Epidermal melanocyte (primary cell): Measurements from ENCODE around the gene FAM83E.
"Not testable (repeated sequence)": the region's sequence is repeated elsewhere in the genome, so short reads cannot be mapped to it uniquely, and the experiment has no call there.

Experiments used
- DNase-seq: peaks from one replicate; pipeline ENCODE4 v3.0.0; 2011; ENCODE audit warnings: low spot score; ENCODE audit not compliant: insufficient read length

The FAM83E gene

DNA sequence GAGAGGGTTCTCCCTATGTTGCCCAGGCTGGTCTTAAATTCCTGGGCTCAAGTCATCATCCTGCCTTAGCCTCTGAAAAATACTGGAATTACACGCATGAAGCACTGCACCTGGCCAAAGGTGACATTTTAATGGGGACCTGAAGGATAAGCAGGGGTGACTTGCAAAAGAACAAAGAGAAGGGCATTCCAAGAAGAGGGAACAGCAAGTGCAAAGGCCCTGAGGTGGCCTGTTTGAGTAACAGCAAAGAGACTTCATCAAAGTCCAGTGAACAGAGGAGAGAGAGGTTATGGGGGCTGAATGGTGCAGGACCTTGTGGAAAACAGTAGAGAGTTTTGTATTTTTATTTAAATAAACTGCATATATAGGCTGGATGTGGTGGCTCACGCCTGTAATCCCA, 27.0 kb upstream of the FAM83E start:
- no peak for DNase-seq

GRCh38 chr19:48639483-48640375, 24.9 kb upstream of the FAM83E start:
- no peak for DNase-seq

DNA sequence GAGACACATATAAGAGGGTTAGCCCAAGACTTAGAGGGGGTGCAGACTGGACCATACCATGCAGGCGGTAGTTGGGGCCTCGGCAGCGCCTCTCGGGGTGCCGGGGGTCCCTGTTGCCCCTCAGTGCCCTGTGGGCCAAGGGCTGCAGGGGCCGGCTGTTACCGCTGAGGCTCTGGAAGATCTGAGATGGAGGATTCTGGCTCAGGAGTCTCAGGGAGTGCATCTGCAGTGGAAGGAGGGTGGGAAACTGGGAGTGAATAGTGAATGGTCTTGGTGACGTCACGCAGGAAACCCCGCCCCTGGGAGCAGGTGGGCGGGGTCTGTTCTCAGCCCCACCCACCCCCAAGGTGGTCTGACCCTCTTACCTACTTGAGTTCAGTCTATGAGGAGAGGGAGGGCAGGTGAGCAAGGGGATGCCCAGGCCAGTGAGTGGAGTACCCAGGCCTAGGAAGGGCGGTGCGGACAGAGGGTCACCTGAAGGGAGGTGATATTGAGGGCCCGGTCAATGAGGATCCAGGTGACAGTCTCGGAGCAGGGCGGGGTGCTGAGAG, 24.0 kb upstream of the FAM83E start:
- no peak for DNase-seq

GRCh38 chr19:48637948-48638830, 23.3 kb upstream of the FAM83E start:
- DNase-seq, result peak; percentile 93

GRCh38 chr19:48637449-48637947, 22.6 kb upstream of the FAM83E start:
- DNase-seq, result peak; percentile 99

GRCh38 chr19:48636859-48637448, 22.1 kb upstream of the FAM83E start, which contains the start of gene DBP:
DBP (minus strand) TSS chr19:48637379; CDS start chr19:48636994, 385 bp downstream.
- DNase-seq, result no peak

- no peak for DNase-seq
Measured at GRCh38 chr19:48635966-48636858, 21.3 kb upstream of the FAM83E start.

DNA sequence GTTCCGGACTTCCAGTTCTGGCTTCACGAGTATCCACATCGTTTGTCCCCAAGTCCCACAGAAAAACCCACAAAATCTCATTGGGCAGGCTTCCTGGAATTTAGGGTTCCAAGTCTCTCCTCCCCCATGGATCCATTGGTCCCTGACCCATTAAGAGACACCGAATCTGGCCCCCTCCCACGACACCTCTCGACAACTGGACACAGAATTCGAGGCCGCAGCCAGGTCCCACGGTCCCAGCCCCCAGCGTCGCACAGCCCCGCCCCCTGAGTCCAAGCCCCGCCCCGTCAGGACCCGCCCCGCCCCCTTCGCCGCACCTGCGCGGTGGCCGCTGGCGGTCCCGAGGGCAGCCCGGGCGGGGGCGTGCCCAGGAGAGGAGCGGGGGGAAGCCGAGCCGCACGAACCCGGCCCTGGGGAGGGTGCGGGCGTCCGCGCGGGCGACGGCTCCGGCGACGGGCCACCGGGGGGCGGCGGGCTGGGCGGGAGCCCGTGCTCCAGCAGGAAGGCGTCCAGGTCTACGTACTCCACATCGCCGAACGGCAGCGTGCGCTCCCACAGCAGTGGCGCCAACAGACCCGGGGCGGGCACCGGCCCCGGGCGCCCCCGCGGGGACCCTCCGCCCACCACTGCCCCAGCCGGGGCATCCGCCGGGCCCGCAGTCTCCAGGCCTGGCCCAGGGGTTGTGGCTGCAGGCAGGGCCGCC, 20.5 kb upstream of the FAM83E start:
- no peak for DNase-seq

- DNase-seq, result peak; percentile 90
Measured at GRCh38 chr19:48634424-48635262, 19.8 kb upstream of the FAM83E start.

- no peak for DNase-seq
Measured at GRCh38 chr19:48634036-48634342, 19.1 kb upstream of the FAM83E start.

DNA sequence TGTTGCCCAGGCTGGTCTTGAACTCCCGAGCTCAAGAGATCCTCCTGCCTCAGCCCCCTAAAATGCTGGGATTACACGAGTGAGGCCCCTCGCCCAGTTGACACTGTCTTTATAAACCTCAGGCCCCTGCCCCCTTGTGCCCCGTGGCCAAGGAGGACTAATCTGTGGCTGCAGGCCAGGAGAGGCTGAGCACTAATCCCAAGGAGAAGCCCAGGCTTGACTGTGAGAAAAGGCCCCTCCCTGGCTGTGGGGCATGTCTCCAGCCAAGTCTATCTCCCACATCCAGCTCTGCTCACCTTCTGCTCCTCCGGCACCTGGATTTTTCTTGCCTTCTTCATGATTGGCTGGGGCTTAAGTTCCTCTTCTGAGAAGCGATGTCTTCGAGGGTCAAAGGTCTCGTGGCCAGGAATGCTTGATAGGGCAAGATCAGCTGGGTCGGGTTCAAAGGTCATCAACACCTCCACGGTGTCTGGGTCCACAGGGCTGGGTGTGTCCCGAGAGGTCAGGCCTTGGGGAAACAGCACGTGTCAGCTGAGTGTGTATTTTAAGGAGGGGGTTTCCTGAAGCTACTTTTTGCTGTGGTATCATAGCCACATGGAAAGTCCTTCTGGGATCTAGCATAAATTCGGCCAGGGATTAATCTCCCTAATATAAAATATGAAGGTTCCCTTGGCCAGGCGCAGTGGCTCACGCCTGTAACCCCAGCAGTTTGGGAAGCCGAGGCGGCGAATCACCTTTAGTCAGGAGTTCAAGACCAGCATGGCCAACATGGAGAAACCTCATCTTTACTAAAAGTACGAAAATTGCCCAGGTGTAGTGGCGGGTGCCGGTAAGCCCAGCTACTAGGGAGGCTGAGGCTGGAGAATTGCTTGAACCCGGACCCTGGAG, 18.5 kb upstream of the FAM83E start:
- no peak for DNase-seq

GRCh38 chr19:48632692-48633147, 17.8 kb upstream of the FAM83E start:
- DNase-seq, result peak; percentile 2

DNA sequence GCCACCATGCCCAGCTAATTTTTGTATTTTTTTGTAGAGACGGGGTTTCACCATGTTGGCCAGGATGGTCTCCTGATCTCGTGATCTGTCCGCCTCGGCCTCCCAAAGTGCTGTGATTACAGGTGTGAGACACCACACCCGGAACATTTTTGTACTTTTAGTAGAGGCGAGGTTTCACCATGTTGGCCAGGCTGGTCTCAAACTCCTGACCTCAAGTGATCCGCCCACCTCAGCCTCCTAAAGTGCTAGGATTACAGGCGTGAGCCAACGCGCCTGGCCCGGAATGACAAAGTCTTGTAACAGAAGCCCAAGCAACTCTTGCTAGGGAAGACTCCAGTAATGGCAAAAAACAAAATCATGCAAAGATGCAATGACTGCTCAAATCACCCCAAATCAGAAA, 17.4 kb upstream of the FAM83E start:
- DNase-seq, result not testable (repeated sequence)

DNA sequence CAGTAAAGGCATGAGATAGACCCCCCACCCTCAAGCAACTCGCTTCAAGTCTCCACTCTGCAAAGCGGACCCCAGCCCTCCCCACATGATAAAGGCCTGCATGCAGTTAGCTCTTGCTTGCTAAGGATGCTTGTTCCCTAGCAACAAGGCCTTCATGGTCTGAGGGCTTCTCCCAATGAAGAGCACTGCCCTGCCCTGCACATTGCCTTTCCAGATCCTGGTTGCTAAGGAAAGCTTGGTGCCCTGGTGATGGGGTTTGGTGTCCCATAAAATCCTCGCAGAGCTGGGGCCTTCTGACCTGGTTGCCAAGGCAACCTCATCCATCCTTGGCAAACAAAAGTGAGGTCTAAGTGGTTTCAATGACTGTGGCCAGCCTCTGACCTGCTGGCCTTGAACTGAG, 16.3 kb upstream of the FAM83E start:
- no peak for DNase-seq

GRCh38 chr19:48630296-48631063, 15.6 kb upstream of the FAM83E start:
- no peak for DNase-seq

- no peak for DNase-seq
Measured at GRCh38 chr19:48629599-48630295, 14.9 kb upstream of the FAM83E start.

DNA sequence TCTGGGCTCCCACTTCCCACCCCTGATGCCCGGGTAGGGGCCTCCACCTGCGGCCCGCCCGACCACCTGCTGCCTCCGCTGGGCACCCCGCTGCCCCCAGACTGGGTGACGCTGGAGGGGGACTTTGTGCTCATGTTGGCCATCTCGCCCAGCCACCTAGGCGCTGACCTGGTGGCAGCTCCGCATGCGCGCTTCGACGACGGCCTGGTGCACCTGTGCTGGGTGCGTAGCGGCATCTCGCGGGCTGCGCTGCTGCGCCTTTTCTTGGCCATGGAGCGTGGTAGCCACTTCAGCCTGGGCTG, 14.4 kb upstream of the FAM83E start:
- DNase-seq, result no peak
